IMR-90 (cell line): ENCODE data around the gene RALGPS1.

Experiments
- FOS ChIP-seq: fragments of 150-350 bp; IDR thresholded peaks from 2 replicates; pipeline ENCODE4 v1.6.1; 2016; ENCODE audit warnings: low read depth, low read length
- MAFK ChIP-seq: IDR thresholded peaks from 2 replicates; pipeline ENCODE4 v1.6.1; 2012; ENCODE audit warnings: low read depth, low read length, improper control_type of control experiment
- MAZ ChIP-seq: IDR thresholded peaks from 2 replicates; pipeline ENCODE4 v1.6.1; 2012; ENCODE audit warnings: low read depth, mild to moderate bottlenecking, low read length, improper control_type of control experiment, moderate library complexity, borderline replicate concordance
- POLR2A ChIP-seq: IDR thresholded peaks from 2 replicates; pipeline ENCODE4 v1.6.1; 2012; ENCODE audit warnings: mild to moderate bottlenecking, low read depth, low read length
- RAD21 ChIP-seq: IDR thresholded peaks from 2 replicates; pipeline ENCODE4 v1.6.1; 2012; ENCODE audit warnings: low read length, improper control_type of control experiment
- TF ChIP-seq, protein P1 (sequence below): conservative IDR thresholded peaks from 2 replicates; pipeline ENCODE4 v1.5.1; 2012; ENCODE audit warnings: mild to moderate bottlenecking, low read depth, low read length, improper control_type of control experiment
- TF ChIP-seq, protein P2 (sequence below): fragments of 150-350 bp; IDR thresholded peaks from 2 replicates; pipeline ENCODE4 v1.6.1; 2016; ENCODE audit warnings: low read depth, mild to moderate bottlenecking, low read length, moderate library complexity, borderline replicate concordance

GRCh38 chr9:127249877-127250276 lies 335.3 kb downstream of the RALGPS1 start:
- TF ChIP-seq FOS (no peak), MAZ (no peak), POLR2A (no peak), RAD21 (no peak), MAFK (no peak)
- TF ChIP-seq, protein P1, sequence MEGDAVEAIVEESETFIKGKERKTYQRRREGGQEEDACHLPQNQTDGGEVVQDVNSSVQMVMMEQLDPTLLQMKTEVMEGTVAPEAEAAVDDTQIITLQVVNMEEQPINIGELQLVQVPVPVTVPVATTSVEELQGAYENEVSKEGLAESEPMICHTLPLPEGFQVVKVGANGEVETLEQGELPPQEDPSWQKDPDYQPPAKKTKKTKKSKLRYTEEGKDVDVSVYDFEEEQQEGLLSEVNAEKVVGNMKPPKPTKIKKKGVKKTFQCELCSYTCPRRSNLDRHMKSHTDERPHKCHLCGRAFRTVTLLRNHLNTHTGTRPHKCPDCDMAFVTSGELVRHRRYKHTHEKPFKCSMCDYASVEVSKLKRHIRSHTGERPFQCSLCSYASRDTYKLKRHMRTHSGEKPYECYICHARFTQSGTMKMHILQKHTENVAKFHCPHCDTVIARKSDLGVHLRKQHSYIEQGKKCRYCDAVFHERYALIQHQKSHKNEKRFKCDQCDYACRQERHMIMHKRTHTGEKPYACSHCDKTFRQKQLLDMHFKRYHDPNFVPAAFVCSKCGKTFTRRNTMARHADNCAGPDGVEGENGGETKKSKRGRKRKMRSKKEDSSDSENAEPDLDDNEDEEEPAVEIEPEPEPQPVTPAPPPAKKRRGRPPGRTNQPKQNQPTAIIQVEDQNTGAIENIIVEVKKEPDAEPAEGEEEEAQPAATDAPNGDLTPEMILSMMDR: no peak
- TF ChIP-seq, protein P2, sequence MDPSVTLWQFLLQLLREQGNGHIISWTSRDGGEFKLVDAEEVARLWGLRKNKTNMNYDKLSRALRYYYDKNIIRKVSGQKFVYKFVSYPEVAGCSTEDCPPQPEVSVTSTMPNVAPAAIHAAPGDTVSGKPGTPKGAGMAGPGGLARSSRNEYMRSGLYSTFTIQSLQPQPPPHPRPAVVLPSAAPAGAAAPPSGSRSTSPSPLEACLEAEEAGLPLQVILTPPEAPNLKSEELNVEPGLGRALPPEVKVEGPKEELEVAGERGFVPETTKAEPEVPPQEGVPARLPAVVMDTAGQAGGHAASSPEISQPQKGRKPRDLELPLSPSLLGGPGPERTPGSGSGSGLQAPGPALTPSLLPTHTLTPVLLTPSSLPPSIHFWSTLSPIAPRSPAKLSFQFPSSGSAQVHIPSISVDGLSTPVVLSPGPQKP: no peak
